Mesenchymal stem cell (in vitro differentiated cells and primary cell): ENCODE measurements around the gene NAP1L1. TPM values are rescaled to one million over a fixed set of nuclear protein-coding genes. Genes with fewer than 3 reads are reported as not detected.
A peak's percentile ranks its signal among the peaks of the same experiment; 100 is the strongest.

Experiments used
- DNase-seq: peaks from one replicate; pipeline ENCODE4 v3.0.0-alpha.2; 2013
- H2AFZ ChIP-seq: one replicate; pipeline ENCODE4 v1.6.1; 2013; ENCODE audit warnings: low read depth, mild to moderate bottlenecking, control low read depth, inconsistent platforms, low read length, moderate library complexity
- H2AK5ac ChIP-seq: 2 replicates; pipeline ENCODE4 v1.6.1; 2013; ENCODE audit warnings: low read length, moderate library complexity, mild to moderate bottlenecking, inconsistent platforms; ENCODE audit not compliant: severe bottlenecking
- H2BK120ac ChIP-seq: one replicate; pipeline ENCODE4 v1.6.1; 2013; ENCODE audit warnings: low read depth, mild to moderate bottlenecking, inconsistent platforms, low read length, moderate library complexity
- H2BK12ac ChIP-seq, 2 experiments: one replicate each; pipeline ENCODE4 v1.6.1; 2013; ENCODE audit warnings: inconsistent platforms in 2 of 2, low read length in 2 of 2, mild to moderate bottlenecking in 2 of 2, moderate library complexity in 2 of 2, control low read depth in 1 of 2
- H2BK15ac ChIP-seq: one replicate; pipeline ENCODE4 v1.6.1; 2013; ENCODE audit warnings: mild to moderate bottlenecking, low read depth, inconsistent platforms; ENCODE audit not compliant: poor library complexity, severe bottlenecking
- H2BK5ac ChIP-seq: 2 replicates; pipeline ENCODE4 v1.6.1; 2013; ENCODE audit warnings: low read depth, mild to moderate bottlenecking, low read length, control low read depth, inconsistent platforms; ENCODE audit not compliant: poor library complexity, severe bottlenecking
- H3K14ac ChIP-seq, 2 experiments: one replicate each; pipeline ENCODE4 v1.6.1; 2013; ENCODE audit warnings: inconsistent platforms in 2 of 2, low read length in 2 of 2, control low read depth in 1 of 2, mild to moderate bottlenecking in 1 of 2, moderate library complexity in 1 of 2
- H3K18ac ChIP-seq, 2 experiments: one replicate each; pipeline ENCODE4 v1.6.1; 2013; ENCODE audit warnings: inconsistent platforms in 2 of 2, low read length in 2 of 2, control low read depth in 1 of 2, low read depth in 1 of 2, mild to moderate bottlenecking in 1 of 2
- H3K23ac ChIP-seq, 2 experiments: one replicate each; pipeline ENCODE4 v1.6.1; 2013; ENCODE audit warnings: inconsistent platforms in 2 of 2, low read length in 2 of 2, mild to moderate bottlenecking in 2 of 2, moderate library complexity in 2 of 2, control low read depth in 1 of 2
- H3K27ac ChIP-seq: 2 replicates; pipeline ENCODE4 v1.5.1; 2013; ENCODE audit warnings: mild to moderate bottlenecking, moderate library complexity, low read length, control low read depth, inconsistent platforms; ENCODE audit not compliant: poor library complexity, severe bottlenecking
- H3K27me3 ChIP-seq, 2 experiments: 2 replicates each; pipeline versions ENCODE4 v1.6.1 to v1.7.0; 2013; ENCODE audit warnings: low read length in 2 of 2, mild to moderate bottlenecking in 2 of 2, moderate library complexity in 2 of 2, control low read depth in 1 of 2, inconsistent platforms in 1 of 2; ENCODE audit not compliant: control insufficient read depth in 1 of 2, insufficient read depth in 1 of 2
- H3K36me3 ChIP-seq, 2 experiments: 2 replicates each; pipeline versions ENCODE4 v1.6.1 to v1.7.0; 2013; ENCODE audit warnings: low read length in 2 of 2, control low read depth in 1 of 2, inconsistent platforms in 1 of 2, low read depth in 1 of 2, mild to moderate bottlenecking in 1 of 2; ENCODE audit not compliant: insufficient read depth in 2 of 2, control insufficient read depth in 1 of 2
- H3K4ac ChIP-seq, 2 experiments: one replicate each; pipeline ENCODE4 v1.6.1; 2013; ENCODE audit warnings: inconsistent platforms in 2 of 2, low read length in 2 of 2, mild to moderate bottlenecking in 2 of 2, moderate library complexity in 2 of 2, control low read depth in 1 of 2, low read depth in 1 of 2
- H3K4me1 ChIP-seq: 2 replicates; pipeline ENCODE4 v1.6.1; 2013; ENCODE audit warnings: low read depth, low read length, control low read depth; ENCODE audit not compliant: control insufficient read depth, insufficient read depth
- H3K4me2 ChIP-seq: 2 replicates; pipeline ENCODE4 v1.6.1; 2013; ENCODE audit warnings: low read length, mild to moderate bottlenecking, inconsistent platforms; ENCODE audit not compliant: poor library complexity, severe bottlenecking
- H3K4me3 ChIP-seq, 2 experiments: 2 replicates each; pipeline versions ENCODE4 v1.5.1 to v1.7.0; 2013; ENCODE audit warnings: low read length in 2 of 2, mild to moderate bottlenecking in 2 of 2, control low read depth in 1 of 2, low read depth in 1 of 2; ENCODE audit not compliant: insufficient read depth in 1 of 2
- H3K79me1 ChIP-seq: replicated peaks from 2 replicates; pipeline ENCODE4 v1.6.1; 2013; ENCODE audit warnings: mild to moderate bottlenecking, control low read depth, low read length, inconsistent platforms; ENCODE audit not compliant: poor library complexity, severe bottlenecking
- H3K9ac ChIP-seq: 2 replicates; pipeline ENCODE4 v1.7.0; 2013; ENCODE audit warnings: mild to moderate bottlenecking, low read length, moderate library complexity
- H3K9me3 ChIP-seq: 2 replicates; pipeline ENCODE4 v1.7.0; 2013; ENCODE audit warnings: mild to moderate bottlenecking, low read length; ENCODE audit not compliant: control insufficient read depth
- H4K8ac ChIP-seq: one replicate; pipeline ENCODE4 v1.6.1; 2013; ENCODE audit warnings: inconsistent platforms, mild to moderate bottlenecking, low read length, moderate library complexity
- H4K91ac ChIP-seq: one replicate; pipeline ENCODE4 v1.6.1; 2013; ENCODE audit warnings: mild to moderate bottlenecking, low read length, inconsistent platforms
- WGBS: methylation state at CpG from one replicate; pipeline ENCODE4 v1.1.7; 2013; ENCODE audit warnings: mixed read lengths; 5-methylcytosine and 5-hydroxymethylcytosine counted together
- polyA plus RNA-seq, 2 experiments: library from polyadenylated mRNA; stranded (reverse); fragments of 200-250 nt; gene quantifications; one replicate each; pipeline ENCODE4 v1.2.3, GENCODE V29; 2013

Gene NAP1L1
- 781 TPM for polyA plus RNA-seq (2013, experiment 1 of 2)
- 820 TPM for polyA plus RNA-seq (2013, experiment 2 of 2)

- Histone ChIP-seq H3K14ac (peak within 1 kb of the TSS; percentile 72 to 74), H2BK120ac (peak within 1 kb of the TSS; percentile 98), H3K27ac (peak within 1 kb of the TSS; percentile 82), H3K9me3 (peaks cover 6% of the 10 kb centered on the region), H3K23ac (peak within 1 kb of the TSS in 1 of 2 experiments; percentile 16), H2BK5ac (peak within 1 kb of the TSS; percentile 71), H3K4me3 (peak within 1 kb of the TSS; percentile 84 to 96), H2AFZ (peak within 1 kb of the TSS; percentile 46), H2BK15ac (peak within 1 kb of the TSS; percentile 100), H3K4me1 (peaks cover 3% of the 10 kb centered on the region), H3K27me3 (no peaks in the 10 kb centered on the region), H2AK5ac (no peak within 1 kb of the TSS), H4K8ac (peak within 1 kb of the TSS; percentile 96), H3K79me1 (no peaks in the 10 kb centered on the region), H4K91ac (peak within 1 kb of the TSS; percentile 97), H3K9ac (peak within 1 kb of the TSS; percentile 99), H3K4ac (peak within 1 kb of the TSS; percentile 95), H3K4me2 (peak within 1 kb of the TSS; percentile 93), H3K18ac (peak within 1 kb of the TSS; percentile 95 to 97), H2BK12ac (peak within 1 kb of the TSS; percentile 31 to 82), H3K36me3 (peaks cover 5 to 16% of the 10 kb centered on the region in 2 experiments)
- DNase-seq, result peak; percentile 99
- under 1% methylated on average over 81 of the region's 100 CpGs for WGBS
Observed at GRCh38 chr12:76083904-76084862, at the start of gene NAP1L1. TSS of gene NAP1L1 (minus strand) at chr12:76084685. CDS start at chr12:76074219, 10,466 bp downstream.

DNA sequence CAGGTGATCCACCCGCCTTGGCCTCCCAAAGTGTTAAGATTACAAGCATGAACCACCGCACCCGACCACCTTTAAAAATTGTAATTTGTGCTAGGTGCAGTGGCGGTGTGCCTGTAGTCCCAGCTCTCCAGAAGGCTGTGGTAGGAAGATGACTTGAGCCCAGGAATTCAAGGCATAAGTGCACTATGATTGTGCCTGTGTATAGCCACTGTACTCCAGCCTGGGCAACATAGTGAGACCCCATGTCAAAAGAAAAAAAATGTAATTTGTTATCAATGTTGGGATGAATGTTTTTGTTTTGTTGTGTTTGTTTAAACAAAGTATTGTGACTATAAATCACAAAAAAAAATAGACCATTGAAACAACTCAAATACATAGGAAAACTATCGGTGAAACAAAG, 43.1 kb upstream of the NAP1L1 start:
- no peak overlapping the region for H4K91ac ChIP-seq
- H2AFZ ChIP-seq, result no peak overlapping the region
- no peak overlapping the region for H2BK15ac ChIP-seq
- DNase-seq, result no peak
- no peaks in the 10 kb centered on the region for H3K27me3 ChIP-seq
- H2AK5ac ChIP-seq, result no peak overlapping the region
- H2BK120ac ChIP-seq, result no peak overlapping the region
- no peak overlapping the region for H2BK12ac ChIP-seq
- no peak overlapping the region for H3K23ac ChIP-seq
- H3K9ac ChIP-seq, result no peak overlapping the region
- no peaks in the 10 kb centered on the region for H3K36me3 ChIP-seq
- no peaks in the 10 kb centered on the region for H3K9me3 ChIP-seq
- no peak overlapping the region for H4K8ac ChIP-seq
- H2BK5ac ChIP-seq, result no peak overlapping the region
- no peak overlapping the region for H3K27ac ChIP-seq
- no peaks in the 10 kb centered on the region for H3K4me1 ChIP-seq
- no peak overlapping the region for H3K14ac ChIP-seq
- 98% methylated on average over 5 of the region's 5 CpGs for WGBS
- H3K18ac ChIP-seq, result no peak overlapping the region
- H3K4me3 ChIP-seq, result no peak overlapping the region
- no peak overlapping the region for H3K4me2 ChIP-seq
- no peak overlapping the region for H3K4ac ChIP-seq
- no peaks in the 10 kb centered on the region for H3K79me1 ChIP-seq

DNA sequence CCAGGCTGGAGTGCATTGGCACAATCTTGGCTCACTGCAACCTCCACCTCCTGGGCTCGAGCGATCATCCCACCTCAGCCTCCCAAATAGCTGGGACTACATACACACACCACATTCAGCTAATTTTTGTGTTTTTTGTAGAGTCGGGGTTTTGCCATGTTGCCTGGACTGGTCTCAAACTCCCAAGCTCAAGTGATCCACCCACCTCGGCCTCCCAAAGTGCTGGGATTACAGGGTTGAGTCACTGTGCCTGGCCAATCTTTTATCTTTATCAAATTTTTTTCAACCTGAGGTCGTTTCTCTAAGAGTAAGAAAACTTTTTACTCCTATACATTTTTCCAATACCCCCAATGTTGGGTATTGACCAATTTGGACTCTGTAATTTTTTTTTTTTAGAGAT, 40.0 kb upstream of the NAP1L1 start:
- H3K4ac ChIP-seq, result no peak overlapping the region
- no peak overlapping the region for H3K4me3 ChIP-seq
- H3K79me1 ChIP-seq, result no peaks in the 10 kb centered on the region
- no peak overlapping the region for H2BK12ac ChIP-seq
- H3K4me1 ChIP-seq, result no peaks in the 10 kb centered on the region
- no peaks in the 10 kb centered on the region for H3K27me3 ChIP-seq
- H3K4me2 ChIP-seq, result no peak overlapping the region
- no peaks in the 10 kb centered on the region for H3K36me3 ChIP-seq
- DNase-seq, result no peak
- H2BK120ac ChIP-seq, result no peak overlapping the region
- H3K23ac ChIP-seq, result no peak overlapping the region
- no peaks in the 10 kb centered on the region for H3K9me3 ChIP-seq
- H2BK5ac ChIP-seq, result no peak overlapping the region
- no peak overlapping the region for H2BK15ac ChIP-seq
- H3K27ac ChIP-seq, result no peak overlapping the region
- H4K8ac ChIP-seq, result no peak overlapping the region
- H4K91ac ChIP-seq, result no peak overlapping the region
- peak overlapping the region in 1 of 2 experiments; percentile 62 for H3K18ac ChIP-seq
- peak overlapping the region; percentile 51 for H3K9ac ChIP-seq
- 65% methylated on average over 5 of the region's 5 CpGs for WGBS
- no peak overlapping the region for H3K14ac ChIP-seq
- H2AK5ac ChIP-seq, result no peak overlapping the region
- H2AFZ ChIP-seq, result no peak overlapping the region
